Endothelial cell of umbilical vein (primary cell): Measurements from ENCODE around the gene ELAC1.

Experiments used
- EZH2 ChIP-seq: IDR thresholded peaks from 2 replicates; pipeline ENCODE4 v1.6.1; 2012; ENCODE audit warnings: borderline replicate concordance, low read depth, mild to moderate bottlenecking, moderate library complexity, low read length, inconsistent platforms; ENCODE audit not compliant: severe bottlenecking
- GATA2 ChIP-seq: IDR thresholded peaks from 2 replicates; pipeline ENCODE4 v1.7.0; 2011; ENCODE audit warnings: low read depth, mild to moderate bottlenecking, moderate library complexity, mixed read lengths, low read length; ENCODE audit not compliant: insufficient read length, insufficient read depth
- MYC ChIP-seq: IDR thresholded peaks from one replicate; pipeline ENCODE4 v1.6.1; 2011; ENCODE audit warnings: mild to moderate bottlenecking, low read depth, low read length
- POLR2A ChIP-seq: IDR thresholded peaks from 2 replicates; pipeline ENCODE4 v1.6.1; 2012; ENCODE audit warnings: low read depth, mild to moderate bottlenecking, control low read depth, low read length
- POLR2AphosphoS5 ChIP-seq: IDR thresholded peaks from 2 replicates; pipeline ENCODE4 v1.6.1; 2012; ENCODE audit warnings: low read depth, mild to moderate bottlenecking, control low read depth, low read length, moderate library complexity; ENCODE audit not compliant: insufficient read depth
- TF ChIP-seq, protein P1 (sequence below): IDR thresholded peaks from 2 replicates; pipeline ENCODE4 v1.6.1; 2011; ENCODE audit not compliant: insufficient read depth, insufficient read length
- TF ChIP-seq, protein P2 (sequence below), 2 donors: IDR thresholded peaks; 1 replicate in 1 of 2; 2 replicates in 1 of 2; pipeline ENCODE4 v1.5.1; 2011; ENCODE audit warnings: low read length in 2 of 2, mild to moderate bottlenecking in 2 of 2, moderate library complexity in 2 of 2, control low read depth in 1 of 2, inconsistent platforms in 1 of 2, low read depth in 1 of 2; ENCODE audit not compliant: insufficient read depth in 1 of 2; ENCODE audit errors: extremely low read depth in 1 of 2

DNA sequence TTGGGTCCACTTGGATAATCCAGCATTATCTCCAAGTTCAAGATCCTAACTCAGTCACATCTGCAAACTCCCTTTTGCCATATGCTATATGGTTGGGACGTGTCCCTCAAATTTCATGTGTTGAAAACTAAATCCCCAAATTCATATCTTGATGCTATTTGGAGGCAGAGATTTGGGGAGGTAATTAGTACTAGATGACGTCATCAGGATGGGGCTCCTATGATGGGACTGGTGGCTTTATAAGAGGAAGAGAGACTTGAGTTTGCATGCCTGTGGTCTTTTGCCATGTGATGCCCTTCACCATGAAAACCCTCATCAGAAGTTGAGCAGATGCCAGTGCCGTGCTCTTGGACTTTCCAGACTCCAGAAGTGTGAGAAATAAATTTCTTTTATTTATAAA is 45.4 kb downstream of the ELAC1 start:
- TF ChIP-seq POLR2A (no peak), MYC (no peak), POLR2AphosphoS5 (no peak), GATA2 (no peak), EZH2 (no peak)
- TF ChIP-seq, protein P1, sequence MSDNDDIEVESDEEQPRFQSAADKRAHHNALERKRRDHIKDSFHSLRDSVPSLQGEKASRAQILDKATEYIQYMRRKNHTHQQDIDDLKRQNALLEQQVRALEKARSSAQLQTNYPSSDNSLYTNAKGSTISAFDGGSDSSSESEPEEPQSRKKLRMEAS: no peak
- TF ChIP-seq, protein P2, sequence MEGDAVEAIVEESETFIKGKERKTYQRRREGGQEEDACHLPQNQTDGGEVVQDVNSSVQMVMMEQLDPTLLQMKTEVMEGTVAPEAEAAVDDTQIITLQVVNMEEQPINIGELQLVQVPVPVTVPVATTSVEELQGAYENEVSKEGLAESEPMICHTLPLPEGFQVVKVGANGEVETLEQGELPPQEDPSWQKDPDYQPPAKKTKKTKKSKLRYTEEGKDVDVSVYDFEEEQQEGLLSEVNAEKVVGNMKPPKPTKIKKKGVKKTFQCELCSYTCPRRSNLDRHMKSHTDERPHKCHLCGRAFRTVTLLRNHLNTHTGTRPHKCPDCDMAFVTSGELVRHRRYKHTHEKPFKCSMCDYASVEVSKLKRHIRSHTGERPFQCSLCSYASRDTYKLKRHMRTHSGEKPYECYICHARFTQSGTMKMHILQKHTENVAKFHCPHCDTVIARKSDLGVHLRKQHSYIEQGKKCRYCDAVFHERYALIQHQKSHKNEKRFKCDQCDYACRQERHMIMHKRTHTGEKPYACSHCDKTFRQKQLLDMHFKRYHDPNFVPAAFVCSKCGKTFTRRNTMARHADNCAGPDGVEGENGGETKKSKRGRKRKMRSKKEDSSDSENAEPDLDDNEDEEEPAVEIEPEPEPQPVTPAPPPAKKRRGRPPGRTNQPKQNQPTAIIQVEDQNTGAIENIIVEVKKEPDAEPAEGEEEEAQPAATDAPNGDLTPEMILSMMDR (IDR thresholded peaks at IDR 0.05; ENCODE audit: extremely low read depth in 1 of 2, insufficient read depth in 1 of 2, low read depth in 1 of 2, low read length in 2 of 2): no peak
